ENCODE measurements around the gene UBE2J2.

DNA sequence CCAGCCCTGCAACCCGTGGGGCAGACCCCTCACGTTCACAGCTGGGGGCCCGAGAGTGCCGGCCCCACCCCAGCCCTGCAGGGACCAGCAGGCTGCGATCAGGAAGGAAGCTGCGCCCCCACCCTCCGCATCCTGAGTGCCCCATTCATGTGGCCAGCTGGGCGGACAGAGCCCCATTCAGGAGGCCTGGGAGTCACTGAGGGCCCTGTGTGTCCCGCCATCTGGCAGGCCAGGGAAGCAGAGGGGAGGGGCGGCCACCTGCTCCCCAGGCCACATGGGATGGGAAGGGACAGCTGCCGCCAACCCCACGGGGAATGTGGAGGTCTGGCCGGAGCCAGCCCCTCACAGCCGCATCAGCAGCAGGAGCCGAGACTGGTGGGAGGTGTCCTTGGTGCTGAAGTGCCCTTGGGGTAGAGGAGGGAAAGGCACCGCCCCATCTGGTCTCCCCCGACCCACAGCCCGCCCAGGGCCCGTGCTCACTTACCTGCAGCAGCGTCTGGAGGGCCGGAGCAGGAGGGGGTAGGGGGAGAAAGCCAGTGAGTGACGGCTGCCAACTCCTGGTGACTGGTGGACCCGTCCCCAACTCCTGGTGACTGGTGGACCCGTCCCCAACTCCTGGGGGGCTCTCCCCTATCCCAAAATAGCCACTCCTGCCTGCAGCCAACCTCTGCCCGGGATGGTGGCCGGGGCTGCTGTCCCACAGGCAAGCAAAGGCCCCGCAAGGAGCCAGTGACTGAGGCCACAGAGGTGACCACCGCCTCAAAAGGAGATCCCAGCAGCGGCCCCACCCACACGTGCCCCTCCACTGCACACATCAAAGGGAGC is 25.4 kb upstream of the UBE2J2 start:
- TF ChIP-seq, protein P1, sequence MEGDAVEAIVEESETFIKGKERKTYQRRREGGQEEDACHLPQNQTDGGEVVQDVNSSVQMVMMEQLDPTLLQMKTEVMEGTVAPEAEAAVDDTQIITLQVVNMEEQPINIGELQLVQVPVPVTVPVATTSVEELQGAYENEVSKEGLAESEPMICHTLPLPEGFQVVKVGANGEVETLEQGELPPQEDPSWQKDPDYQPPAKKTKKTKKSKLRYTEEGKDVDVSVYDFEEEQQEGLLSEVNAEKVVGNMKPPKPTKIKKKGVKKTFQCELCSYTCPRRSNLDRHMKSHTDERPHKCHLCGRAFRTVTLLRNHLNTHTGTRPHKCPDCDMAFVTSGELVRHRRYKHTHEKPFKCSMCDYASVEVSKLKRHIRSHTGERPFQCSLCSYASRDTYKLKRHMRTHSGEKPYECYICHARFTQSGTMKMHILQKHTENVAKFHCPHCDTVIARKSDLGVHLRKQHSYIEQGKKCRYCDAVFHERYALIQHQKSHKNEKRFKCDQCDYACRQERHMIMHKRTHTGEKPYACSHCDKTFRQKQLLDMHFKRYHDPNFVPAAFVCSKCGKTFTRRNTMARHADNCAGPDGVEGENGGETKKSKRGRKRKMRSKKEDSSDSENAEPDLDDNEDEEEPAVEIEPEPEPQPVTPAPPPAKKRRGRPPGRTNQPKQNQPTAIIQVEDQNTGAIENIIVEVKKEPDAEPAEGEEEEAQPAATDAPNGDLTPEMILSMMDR (IDR thresholded peaks at IDR 0.05; ENCODE audit: low read depth, low read length, poor library complexity, severe bottlenecking): no peak
- TF ChIP-seq EZH2phosphoT487 (IDR thresholded peaks at IDR 0.05; ENCODE audit: borderline replicate concordance, low read length): no peak
